GM21360 (cell line): Measurements from ENCODE around the gene SEC22A.
"Not testable (repeated sequence)": the region's sequence is repeated elsewhere in the genome, so short reads cannot be mapped to it uniquely, and the experiment has no call there.

Experiments used
- ATAC-seq: cut with Tn5 transposase; IDR thresholded peaks from one replicate; pipeline ENCODE4 v1.9.1; 2021; ENCODE audit warnings: mild to moderate bottlenecking, moderate library complexity; ENCODE audit not compliant: unreplicated experiment

Gene SEC22A

DNA sequence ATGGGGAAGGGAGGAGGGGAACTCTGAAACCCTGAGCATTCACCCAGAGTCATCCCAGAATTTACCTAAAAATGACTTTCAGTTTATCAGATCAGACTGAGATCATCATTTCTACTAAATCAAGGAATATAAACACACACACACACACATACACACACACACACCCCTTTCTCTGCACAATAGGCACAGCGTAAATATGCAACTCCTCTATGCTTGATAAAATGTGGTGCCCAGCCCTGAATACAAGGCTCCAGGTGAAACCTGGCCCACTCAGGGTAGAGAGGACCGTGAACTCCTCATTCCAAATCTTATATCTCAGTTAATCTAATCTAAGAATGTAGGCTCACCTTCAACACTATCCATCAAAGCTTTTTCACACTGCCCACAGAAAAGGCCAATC lies 31.8 kb upstream of the SEC22A start:
- ATAC-seq, result no peak

DNA sequence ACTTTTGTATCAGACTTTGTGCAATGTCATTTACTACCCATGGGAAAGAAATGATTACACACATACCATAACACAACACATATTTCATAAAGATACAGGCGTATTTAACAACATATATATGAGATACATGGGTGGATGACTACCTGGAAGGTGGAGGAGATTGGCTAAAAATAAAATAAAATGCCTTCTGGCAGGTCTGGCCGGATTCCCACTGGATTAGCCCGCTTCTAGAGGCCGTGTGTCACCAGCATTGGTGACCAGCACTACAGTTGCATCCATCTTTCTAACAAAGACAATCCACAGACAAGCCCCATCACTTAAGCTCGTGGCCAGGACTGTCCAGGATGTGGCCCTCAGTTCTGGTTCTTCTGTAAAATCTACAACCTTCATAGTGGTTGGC lies 21.0 kb upstream of the SEC22A start:
- ATAC-seq, result no peak

DNA sequence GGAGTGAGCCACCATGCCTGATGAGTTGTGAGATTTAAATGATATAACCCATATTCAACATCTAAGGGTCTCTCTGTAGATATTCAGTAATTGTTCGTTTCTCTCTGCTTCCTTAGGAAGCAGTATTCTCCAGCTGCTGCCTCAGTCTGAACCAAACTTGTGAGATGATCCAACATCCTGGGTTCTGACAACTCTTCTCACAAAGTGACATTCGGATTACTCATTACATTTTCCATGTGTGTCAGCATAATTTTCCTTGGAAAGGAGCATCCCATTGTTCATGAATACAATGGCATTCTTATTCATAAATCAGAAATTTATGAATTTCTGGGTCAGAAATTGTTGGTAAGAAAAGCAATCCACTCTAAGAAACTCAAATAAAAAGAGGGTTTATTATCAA lies 15.0 kb upstream of the SEC22A start:
- no peak for ATAC-seq

DNA sequence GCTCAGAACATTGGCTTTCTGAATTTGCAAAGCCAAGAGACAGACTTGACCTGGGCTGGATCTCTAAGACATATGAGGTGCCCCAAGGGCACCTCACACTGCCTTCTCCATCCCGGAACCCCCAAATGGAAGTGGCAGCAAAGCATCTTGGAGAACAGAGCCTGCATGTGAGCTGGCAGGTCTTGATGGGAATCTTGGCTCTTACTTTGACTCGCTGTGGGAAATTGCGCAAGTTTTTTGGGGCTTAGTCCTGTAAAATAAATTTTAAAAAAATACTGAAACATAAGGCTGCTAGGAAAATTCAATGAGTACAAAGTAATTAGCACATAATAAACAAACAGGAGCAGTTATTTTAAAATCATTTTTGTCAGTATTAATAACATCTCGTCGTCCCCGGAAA lies 13.7 kb upstream of the SEC22A start:
- no peak for ATAC-seq

DNA sequence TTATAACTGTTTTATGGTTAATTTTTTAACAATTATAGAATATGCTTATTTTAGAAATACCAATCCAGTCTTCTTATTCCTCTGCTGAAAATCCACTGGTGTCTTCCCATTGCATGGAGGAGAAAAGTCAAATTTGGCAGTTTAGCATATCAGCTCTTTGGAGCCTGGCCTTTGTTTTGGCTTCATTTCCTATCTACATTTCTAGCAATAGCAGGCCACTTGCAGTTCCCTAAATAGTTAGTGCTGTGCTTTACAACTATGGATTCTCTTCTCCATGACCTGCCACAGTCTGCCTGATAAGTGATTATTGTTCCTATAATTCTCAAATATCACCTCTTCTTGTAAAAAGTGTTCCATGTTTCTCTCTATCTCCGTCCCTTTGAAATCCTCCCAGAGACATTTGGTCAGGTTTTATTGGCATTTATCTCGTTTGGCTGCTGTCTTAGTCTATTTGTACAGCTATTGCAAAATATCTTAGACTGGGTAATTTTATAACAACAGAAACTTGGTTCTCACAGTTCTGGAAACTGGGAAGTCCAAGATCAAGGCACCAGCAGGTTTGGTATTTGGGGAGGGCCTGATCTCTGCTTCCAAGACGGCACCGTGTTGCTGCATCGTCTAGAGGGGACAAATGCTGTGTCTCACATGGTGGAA lies 8.2 kb upstream of the SEC22A start:
- ATAC-seq, result no peak

DNA sequence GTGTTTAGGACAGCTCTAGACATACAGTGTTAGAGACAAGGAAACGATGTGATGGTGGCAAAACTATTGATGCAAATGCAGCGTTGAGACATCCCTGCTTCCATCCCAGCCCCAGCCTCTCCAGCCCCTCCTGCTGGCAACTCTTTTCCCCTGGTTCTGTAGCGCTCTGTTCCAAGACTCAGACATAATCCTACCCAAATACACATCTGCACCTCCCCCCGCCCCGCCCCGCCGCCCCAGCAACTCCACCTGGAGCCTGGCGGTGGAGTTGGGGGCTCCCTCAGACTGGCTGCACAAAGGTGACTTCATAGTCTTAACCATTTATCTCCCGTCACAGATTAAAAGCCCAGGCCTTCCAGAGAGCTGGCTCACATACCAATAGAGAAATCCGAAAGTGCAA lies 7.2 kb upstream of the SEC22A start:
- no peak for ATAC-seq

DNA sequence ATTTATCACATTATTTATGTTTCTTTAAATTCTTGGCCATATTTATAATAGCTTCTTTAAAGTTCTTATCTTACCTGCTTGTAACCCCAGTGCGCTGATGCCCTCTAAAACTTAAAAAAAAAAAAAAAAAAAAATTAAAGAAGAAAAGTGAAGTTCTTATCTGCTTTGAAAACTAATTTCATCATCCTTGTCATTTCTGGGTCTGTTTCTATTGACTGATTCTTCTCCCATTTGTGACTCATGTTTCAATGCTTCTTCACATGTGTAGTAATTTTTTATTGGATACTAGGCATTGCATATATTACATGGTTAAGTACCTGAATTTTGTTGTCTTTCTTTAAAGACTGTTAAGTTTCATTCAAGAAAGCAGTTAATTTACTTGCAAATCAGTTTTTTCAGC lies 3.4 kb upstream of the SEC22A start:
- no peak for ATAC-seq

DNA sequence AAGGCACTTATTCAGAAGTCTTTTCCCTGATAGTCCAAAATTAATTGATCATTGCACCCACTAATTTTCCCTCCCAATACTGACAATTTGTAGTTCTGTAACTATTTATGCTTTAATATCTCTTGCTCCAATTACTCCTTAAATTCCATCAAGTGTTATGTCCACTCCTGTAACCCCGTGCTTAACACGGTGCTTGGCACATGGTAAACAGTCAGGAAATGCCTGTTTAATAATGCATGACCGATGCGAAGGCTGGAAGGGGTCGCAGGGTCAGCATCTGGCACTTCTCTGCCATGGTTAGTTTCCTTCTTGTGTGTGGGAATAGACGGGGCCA lies 553 bp upstream of the SEC22A start:
- ATAC-seq, result no peak

DNA sequence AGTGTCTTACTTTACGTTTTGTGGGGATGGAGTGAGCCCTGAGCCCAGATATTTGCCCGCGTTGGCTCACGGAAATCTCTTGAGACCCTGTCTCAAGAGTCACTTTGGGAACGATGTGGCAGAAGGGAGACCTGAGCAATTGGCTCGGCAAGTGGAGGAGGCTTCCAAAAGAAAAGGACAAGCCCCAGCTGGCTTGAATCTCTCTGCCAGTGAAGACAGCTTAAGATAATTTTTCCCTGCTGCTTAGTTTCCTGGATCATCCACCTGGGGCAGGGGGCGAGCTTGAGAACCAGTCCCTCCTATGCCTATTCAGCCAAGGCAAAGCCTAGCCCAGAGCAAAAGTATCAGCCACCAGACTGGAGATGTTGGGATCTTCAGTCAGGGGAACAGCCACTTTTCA lies 708 bp downstream of the SEC22A start:
- ATAC-seq, result no peak

DNA sequence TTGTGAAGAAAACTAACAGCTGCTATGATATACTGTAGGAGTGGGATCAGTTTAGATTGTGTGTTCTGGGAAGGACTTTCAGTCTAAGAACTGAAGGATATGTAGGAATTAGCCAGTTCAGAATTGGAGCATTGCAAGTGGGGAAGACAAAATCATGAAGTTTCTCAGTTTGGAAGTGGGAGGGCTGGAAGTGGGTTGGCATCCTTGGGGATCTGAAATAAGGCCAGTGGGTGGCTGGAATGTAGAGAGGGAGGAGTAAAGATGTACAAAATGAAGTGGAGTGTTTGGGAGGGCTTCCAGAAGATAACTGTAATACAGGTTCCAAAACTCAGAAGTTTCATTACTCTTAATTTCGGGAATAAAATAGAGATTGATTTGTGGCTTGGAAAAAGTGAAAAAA lies 17.2 kb downstream of the SEC22A start:
- ATAC-seq, result no peak

DNA sequence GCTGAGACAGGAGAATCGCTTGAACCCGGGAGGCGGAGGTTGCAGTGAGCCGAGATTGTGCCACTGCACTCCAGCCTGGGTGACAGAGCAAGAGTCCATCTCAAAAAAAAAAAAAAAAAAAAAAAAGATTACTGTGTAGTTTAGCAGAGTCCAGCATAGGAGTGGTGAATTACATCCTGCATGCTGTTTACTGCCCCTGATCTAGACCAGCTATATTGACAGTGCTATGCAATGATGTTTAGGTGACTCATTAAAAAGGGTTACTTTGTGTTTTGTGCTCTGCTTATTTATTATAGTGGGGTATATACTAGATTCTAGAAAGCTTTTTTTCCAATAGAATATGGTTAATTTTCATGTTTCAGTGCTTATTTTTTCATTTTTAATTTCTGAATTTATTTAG lies 19.6 kb downstream of the SEC22A start:
- not testable (repeated sequence) for ATAC-seq

DNA sequence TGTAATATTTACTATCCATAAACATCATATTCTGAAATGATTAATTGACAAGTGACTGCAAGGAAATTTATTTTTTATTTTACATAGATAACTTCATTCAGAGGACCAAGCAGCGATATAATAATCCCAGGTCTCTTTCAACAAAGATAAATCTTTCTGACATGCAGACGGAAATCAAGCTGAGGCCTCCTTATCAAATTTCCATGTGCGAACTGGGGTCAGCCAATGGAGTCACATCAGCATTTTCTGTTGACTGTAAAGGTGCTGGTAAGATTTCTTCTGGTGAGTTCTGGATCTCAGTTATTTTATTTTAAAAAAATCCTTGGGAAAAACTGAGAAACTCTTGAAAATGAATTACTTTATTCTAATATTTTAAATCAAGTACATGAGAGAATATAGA lies 23.3 kb downstream of the SEC22A start:
- ATAC-seq, result no peak

DNA sequence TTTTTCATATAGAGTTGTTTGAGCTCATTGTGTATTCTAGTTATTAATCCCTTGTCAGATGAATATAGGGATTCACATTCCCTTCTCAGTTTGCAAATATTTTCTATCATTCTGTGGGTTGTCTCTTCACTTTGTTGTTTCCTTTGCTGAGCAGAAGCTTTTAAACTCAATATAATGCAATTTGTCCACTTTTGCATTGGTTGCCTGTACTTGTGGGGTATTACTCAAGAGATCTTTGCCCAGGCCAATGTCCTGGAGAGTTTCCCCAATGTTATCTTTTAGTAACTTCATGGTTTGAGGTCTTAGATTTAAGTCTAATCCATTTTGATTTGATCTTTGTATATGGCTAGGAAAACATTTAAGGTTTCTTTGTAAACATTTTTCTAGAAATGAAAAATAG lies 24.8 kb downstream of the SEC22A start:
- no peak for ATAC-seq

DNA sequence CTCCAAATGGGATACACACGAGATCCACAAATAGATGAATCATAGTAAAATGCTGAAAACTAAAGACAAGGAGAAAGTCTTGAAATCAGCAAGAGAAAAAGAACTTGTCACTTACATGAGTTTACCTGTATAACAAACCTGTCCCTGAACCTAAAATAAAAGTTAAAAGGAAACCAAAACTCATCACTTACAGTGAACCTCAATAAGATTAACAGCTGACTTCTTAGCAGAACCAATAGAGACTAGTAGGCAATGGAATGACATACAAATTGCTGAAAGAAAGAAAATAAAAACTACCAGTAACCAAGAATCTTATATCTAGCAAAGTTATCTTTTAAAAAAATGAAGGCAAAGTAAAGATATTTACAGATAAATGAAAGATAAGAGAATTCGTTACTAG lies 27.4 kb downstream of the SEC22A start:
- ATAC-seq, result no peak

DNA sequence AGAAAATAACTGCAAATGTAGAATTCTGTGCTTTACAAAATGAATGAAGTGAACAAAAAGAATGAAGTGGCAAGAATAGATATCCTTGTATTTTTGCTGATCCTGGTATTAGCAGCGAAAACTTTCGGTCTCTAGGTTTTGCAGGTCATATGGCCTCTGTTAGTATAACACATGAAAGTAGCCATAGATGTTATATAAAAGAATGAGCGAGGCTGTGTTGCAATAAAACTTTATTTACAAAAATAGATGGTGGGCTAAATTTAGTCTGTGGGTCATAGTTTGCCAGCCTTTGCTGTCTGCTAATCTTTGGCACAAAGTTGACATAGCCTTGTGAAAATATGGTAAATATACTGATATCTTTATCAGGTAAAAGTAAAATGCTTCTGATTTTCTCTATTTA lies 35.2 kb downstream of the SEC22A start:
- ATAC-seq, result no peak

DNA sequence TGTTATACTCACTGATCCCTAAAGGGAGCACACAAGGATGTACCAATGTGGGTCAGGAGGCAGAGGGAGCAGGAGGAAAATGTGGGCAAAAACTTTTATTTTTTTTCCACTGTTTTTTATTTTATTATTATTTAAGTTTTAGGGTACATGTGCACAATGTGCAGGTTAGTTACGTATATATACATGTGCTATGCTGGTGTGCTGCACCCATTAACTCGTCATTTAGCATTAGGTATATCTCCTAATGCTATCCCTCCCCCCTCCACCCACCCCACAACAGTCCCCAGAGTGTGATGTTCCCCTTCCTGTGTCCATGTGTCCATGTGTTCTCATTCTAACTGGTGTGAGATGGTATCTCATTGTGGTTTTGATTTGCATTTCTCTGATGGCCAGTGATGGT lies 37.4 kb downstream of the SEC22A start:
- not testable (repeated sequence) for ATAC-seq

DNA sequence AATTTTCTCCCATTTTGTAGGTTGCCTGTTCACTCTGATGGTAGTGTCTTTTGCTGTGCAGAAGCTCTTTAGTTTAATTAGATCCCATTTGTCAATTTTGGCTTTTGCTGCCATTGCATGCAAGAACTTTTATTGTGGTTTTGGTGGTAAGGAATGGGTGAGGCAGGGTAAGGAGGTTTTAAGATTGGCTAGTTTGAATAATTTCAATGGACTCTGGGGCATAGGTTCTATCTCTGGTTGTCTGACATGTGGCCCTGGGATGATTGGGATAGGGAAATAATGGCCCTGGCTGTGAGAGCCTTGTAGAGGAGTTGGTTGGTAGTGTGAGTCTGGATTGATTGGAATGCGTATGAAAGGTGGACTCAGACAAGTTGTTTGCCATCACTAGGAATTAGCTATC lies 38.0 kb downstream of the SEC22A start:
- ATAC-seq, result no peak

DNA sequence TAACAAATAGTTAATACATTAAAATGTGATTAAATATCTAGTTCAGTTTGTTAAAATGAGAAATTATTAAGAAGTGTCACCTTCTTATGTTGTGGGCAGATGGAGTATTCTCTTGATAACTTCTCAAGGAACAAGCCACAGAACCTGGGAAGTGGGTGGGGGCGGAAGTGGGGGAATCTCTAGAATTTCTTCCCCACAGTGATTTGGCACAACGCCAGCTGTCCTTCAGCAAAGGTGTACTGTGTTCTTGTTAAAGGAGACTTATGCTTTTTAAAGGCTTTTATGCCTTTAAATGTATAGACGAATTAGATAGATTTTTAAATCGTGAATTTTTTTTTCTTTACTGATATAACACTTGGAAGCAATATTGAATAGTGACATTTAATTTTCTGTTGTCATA lies 42.4 kb downstream of the SEC22A start:
- no peak for ATAC-seq

DNA sequence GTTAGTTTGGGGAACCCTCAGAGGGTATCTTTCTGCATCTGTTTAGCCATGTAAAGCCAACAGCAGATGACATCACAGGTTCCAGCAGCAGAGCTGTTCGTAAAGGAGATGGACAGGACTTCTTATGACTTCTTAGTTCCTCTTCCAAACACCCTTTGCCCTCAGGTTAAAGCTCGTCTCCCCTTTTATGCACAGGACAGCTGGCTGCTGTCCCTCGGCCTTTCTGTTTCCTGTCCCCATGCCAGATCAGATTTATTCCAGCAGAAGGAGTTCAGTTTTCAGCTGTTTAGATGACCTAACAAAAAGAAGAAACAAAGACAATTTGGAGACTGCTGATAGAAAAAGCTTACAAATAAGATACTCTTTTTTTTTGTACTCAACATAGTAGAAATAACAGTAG lies 45.1 kb downstream of the SEC22A start:
- ATAC-seq, result no peak

DNA sequence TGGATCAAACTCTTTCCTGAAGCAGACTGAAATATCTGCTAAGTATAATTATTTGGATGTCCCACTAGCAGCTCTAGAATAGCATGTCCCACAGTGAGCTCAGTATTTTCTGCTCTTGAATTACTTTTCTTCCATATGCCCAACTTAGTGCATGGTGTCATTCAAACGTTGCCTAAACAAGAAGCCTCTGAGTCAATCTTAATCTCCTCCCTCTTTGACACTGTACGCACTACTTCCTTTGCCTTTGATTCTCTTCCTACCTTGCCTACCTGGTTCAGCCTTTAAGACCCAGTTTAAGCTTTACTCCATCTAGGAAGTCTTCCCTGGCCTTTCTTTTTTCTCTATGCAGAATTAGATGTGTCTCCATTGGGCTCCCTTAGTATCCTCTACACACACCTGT lies 54.5 kb downstream of the SEC22A start:
- no peak for ATAC-seq

DNA sequence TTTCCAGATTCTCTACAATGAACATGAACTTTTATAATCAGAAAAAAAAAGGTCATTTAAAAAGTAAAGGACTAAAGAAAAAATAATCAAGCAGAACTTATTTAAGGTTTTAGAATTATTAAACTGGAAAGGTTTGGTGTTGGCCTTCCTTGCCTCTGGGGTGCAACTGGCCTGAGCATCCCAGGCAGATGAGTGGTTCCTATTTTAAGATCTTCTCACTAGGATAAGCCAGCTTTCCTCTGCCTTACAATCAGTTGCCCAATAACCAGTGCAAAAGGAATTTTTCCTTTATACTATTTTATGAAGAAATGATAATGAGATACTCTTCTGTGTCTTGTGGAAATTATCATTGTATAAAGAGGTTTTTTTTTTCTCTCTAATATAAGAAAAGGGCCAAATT lies 56.6 kb downstream of the SEC22A start:
- ATAC-seq, result no peak

DNA sequence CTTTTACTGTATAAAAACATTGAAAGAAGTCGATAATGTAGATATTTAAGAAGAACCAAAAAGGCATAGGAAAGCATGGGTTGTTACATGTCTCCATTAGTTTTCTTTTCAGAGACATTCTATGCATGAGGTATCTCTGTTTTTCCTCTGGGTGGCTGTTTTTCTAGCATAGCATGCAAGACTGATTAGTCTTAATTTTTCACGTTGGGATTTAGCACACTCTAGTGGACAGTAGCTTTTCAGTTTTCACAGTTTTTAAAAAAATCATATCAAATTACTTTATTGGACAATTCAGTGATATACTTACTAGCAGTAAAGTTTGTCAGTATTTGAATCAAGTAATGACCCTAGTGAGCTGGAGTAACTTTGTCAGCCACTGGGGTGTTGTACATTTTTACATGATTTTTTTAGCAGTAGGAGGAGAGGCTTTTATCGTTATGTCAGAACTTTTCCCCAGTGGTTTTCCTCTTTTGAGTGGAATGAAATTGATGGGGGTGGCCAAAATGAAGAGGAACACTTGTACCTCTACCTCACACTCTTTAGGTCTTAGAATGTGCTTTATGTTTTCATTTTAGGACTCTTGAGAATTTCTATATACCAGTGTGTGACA lies 57.2 kb downstream of the SEC22A start:
- ATAC-seq, result no peak

DNA sequence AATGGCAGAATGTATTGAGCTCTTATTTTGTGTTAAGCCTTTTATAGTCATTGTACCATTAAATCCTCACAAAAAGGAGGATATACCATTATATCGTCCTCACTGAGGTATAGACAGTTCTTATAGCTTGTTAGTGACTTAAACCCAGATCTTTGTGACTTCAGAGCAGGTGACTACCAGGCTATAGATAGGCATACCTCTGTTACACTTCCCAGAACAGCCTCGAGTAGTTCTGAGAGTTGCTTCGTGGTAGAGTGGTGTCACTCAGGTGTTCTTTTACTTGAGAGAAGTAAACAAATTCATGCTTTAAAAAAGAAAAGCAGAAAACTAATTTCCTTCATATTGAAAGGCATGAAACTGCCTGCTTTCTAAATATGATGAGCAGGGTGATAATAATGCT lies 59.9 kb downstream of the SEC22A start:
- no peak for ATAC-seq
